IMR-90 (cell line): ENCODE data around the gene SNX6. TPM values are rescaled to one million over a fixed set of nuclear protein-coding genes. Genes with fewer than 3 reads are reported as not detected.

Experiments used
- ATAC-seq: fragments of 200-7000 bp; cut with Tn5 transposase; 2 replicates; pipeline ENCODE4 v1.9.1; 2020; ENCODE audit warnings: low read depth, mild to moderate bottlenecking, moderate library complexity
- BruUV-seq: library from RNA; stranded (reverse); fragments of 400-500 nt; replicated peaks from 2 replicates; lab custom pipeline; 2021; lab: Mats Ljungman, UMichigan
- CTCF ChIA-PET: fragments of 300-600 bp; formaldehyde crosslinking; extraction: SDS; loops from one replicate; lab custom pipeline; 2021; ENCODE audit warnings: antibody characterized with exemption; lab: Yijun Ruan, JAX
- POLR2A ChIA-PET: fragments of 300-600 bp; sonication (Branson Sonifier 250); formaldehyde crosslinking; loops from one replicate; lab custom pipeline; 2022; ENCODE audit warnings: antibody characterized with exemption; ENCODE audit not compliant: unreplicated experiment; lab: Charles Lee
- DNase-seq: peaks from one replicate; pipeline ENCODE4 v3.0.0; 2013
- H2AFZ ChIP-seq: replicated peaks from 2 replicates; pipeline ENCODE3; 2013; ENCODE audit warnings: low read length, mild to moderate bottlenecking; ENCODE audit not compliant: poor library complexity
- H2AK5ac ChIP-seq: 2 replicates; pipeline ENCODE4 v1.6.1; 2013; ENCODE audit warnings: low read depth, low read length, inconsistent platforms
- H2AK9ac ChIP-seq: replicated peaks from 2 replicates; pipeline ENCODE3; 2013; ENCODE audit warnings: mild to moderate bottlenecking, low read depth, low read length, moderate library complexity; ENCODE audit not compliant: poor library complexity
- H2BK120ac ChIP-seq: 2 replicates; pipeline ENCODE4 v1.6.1; 2013; ENCODE audit warnings: low read depth, low read length, inconsistent platforms
- H2BK15ac ChIP-seq: 3 replicates; pipeline ENCODE4 v1.6.1; 2013; ENCODE audit warnings: low read depth, low read length, inconsistent platforms
- H2BK20ac ChIP-seq: 2 replicates; pipeline ENCODE4 v1.6.1; 2013; ENCODE audit warnings: low read depth, mild to moderate bottlenecking, inconsistent platforms, low read length, moderate library complexity
- H2BK5ac ChIP-seq: 2 replicates; pipeline ENCODE4 v1.6.1; 2013; ENCODE audit warnings: mild to moderate bottlenecking, low read depth, low read length, inconsistent platforms; ENCODE audit not compliant: poor library complexity, severe bottlenecking
- H3K14ac ChIP-seq: replicated peaks from 2 replicates; pipeline ENCODE4 v1.6.1; 2013; ENCODE audit warnings: low read depth, low read length, inconsistent platforms
- H3K18ac ChIP-seq: 2 replicates; pipeline ENCODE4 v1.6.1; 2013; ENCODE audit warnings: low read depth, low read length, control low read depth
- H3K23ac ChIP-seq: 2 replicates; pipeline ENCODE4 v1.6.1; 2013; ENCODE audit warnings: low read depth, low read length, inconsistent platforms
- H3K27ac ChIP-seq: 2 replicates; pipeline ENCODE4 v1.5.1; 2013; ENCODE audit warnings: mild to moderate bottlenecking, control low read depth, low read length; ENCODE audit not compliant: insufficient read depth
- H3K27me3 ChIP-seq: 2 replicates; pipeline ENCODE4 v1.6.1; 2013; ENCODE audit warnings: low read length; ENCODE audit not compliant: control insufficient read depth, insufficient read depth
- H3K36me3 ChIP-seq: 2 replicates; pipeline ENCODE4 v1.6.1; 2013; ENCODE audit warnings: low read length, mixed read lengths; ENCODE audit not compliant: control insufficient read depth, insufficient read depth
- H3K4ac ChIP-seq: 2 replicates; pipeline ENCODE4 v1.6.1; 2013; ENCODE audit warnings: low read depth, low read length, inconsistent platforms
- H3K4me1 ChIP-seq: 2 replicates; pipeline ENCODE4 v1.6.1; 2013; ENCODE audit warnings: low read length, mixed read lengths; ENCODE audit not compliant: control insufficient read depth, insufficient read depth
- H3K4me2 ChIP-seq: 2 replicates; pipeline ENCODE4 v1.6.1; 2013; ENCODE audit warnings: low read depth, mild to moderate bottlenecking, control low read depth, low read length, moderate library complexity
- H3K4me3 ChIP-seq: 2 replicates; pipeline ENCODE4 v1.5.1; 2013; ENCODE audit warnings: low read depth, mild to moderate bottlenecking, control low read depth, low read length, moderate library complexity; ENCODE audit not compliant: insufficient read depth
- H3K56ac ChIP-seq: 2 replicates; pipeline ENCODE4 v1.6.1; 2013; ENCODE audit warnings: low read length, inconsistent platforms; ENCODE audit not compliant: insufficient read depth; ENCODE audit errors: extremely low read depth
- H3K79me1 ChIP-seq, 2 experiments: 2 replicates each; pipeline ENCODE4 v1.6.1; 2013; ENCODE audit warnings: low read length in 2 of 2, inconsistent platforms in 1 of 2, low read depth in 1 of 2
- H3K9ac ChIP-seq: 2 replicates; pipeline ENCODE4 v1.6.1; 2013; ENCODE audit warnings: low read depth, low read length, control low read depth
- H3K9me1 ChIP-seq: 2 replicates; pipeline ENCODE4 v1.6.1; 2013; ENCODE audit warnings: low read length, inconsistent platforms; ENCODE audit not compliant: insufficient read depth
- H3K9me3 ChIP-seq: 2 replicates; pipeline ENCODE4 v1.6.1; 2013; ENCODE audit warnings: low read length; ENCODE audit not compliant: control insufficient read depth, insufficient read depth
- H4K20me1 ChIP-seq: 2 replicates; pipeline ENCODE4 v1.6.1; 2013; ENCODE audit warnings: low read length, inconsistent platforms; ENCODE audit not compliant: insufficient read depth
- H4K5ac ChIP-seq: 2 replicates; pipeline ENCODE4 v1.6.1; 2013; ENCODE audit warnings: mild to moderate bottlenecking, low read depth, low read length, control low read depth
- H4K8ac ChIP-seq, 2 experiments: 2 replicates each; pipeline ENCODE4 v1.6.1; 2013; ENCODE audit warnings: low read depth in 2 of 2, low read length in 2 of 2, control low read depth in 1 of 2, inconsistent platforms in 1 of 2
- H4K91ac ChIP-seq: 2 replicates; pipeline ENCODE4 v1.6.1; 2013; ENCODE audit warnings: low read depth, low read length, inconsistent platforms; ENCODE audit not compliant: insufficient read depth
- BHLHE40 ChIP-seq: fragments of 150-350 bp; IDR thresholded peaks from 2 replicates; pipeline ENCODE4 v1.6.1; 2016; ENCODE audit warnings: mild to moderate bottlenecking, low read depth, low read length
- CEBPB ChIP-seq: IDR thresholded peaks from 2 replicates; pipeline ENCODE4 v1.6.1; 2012; ENCODE audit warnings: low read depth, low read length, improper control_type of control experiment
- FOS ChIP-seq: fragments of 150-350 bp; IDR thresholded peaks from 2 replicates; pipeline ENCODE4 v1.6.1; 2016; ENCODE audit warnings: low read depth, low read length
- MAZ ChIP-seq: IDR thresholded peaks from 2 replicates; pipeline ENCODE4 v1.6.1; 2012; ENCODE audit warnings: low read depth, mild to moderate bottlenecking, low read length, improper control_type of control experiment, moderate library complexity, borderline replicate concordance
- NFE2L2 ChIP-seq: fragments of 150-350 bp; IDR thresholded peaks from 2 replicates; pipeline ENCODE4 v1.6.1; 2016; ENCODE audit warnings: low read depth, mild to moderate bottlenecking, low read length
- POLR2A ChIP-seq: IDR thresholded peaks from 2 replicates; pipeline ENCODE4 v1.6.1; 2012; ENCODE audit warnings: mild to moderate bottlenecking, low read depth, low read length
- RAD21 ChIP-seq: IDR thresholded peaks from 2 replicates; pipeline ENCODE4 v1.6.1; 2012; ENCODE audit warnings: low read length, improper control_type of control experiment
- RCOR1 ChIP-seq: IDR thresholded peaks from 2 replicates; pipeline ENCODE4 v1.6.1; 2012; ENCODE audit warnings: mild to moderate bottlenecking, low read length, improper control_type of control experiment; ENCODE audit not compliant: insufficient replicate concordance
- RFX5 ChIP-seq: IDR thresholded peaks from 2 replicates; pipeline ENCODE4 v1.8.0; 2012; ENCODE audit warnings: low read depth, mild to moderate bottlenecking, low read length, moderate library complexity
- WGBS, 2 experiments: methylation state at CpG; one replicate each; pipeline versions ENCODE4 v1.1.5 to v1.1.7; 2013; ENCODE audit warnings: missing lambda C conversion rate in 2 of 2; ENCODE audit not compliant: insufficient read length in 1 of 2; ENCODE audit errors: extremely low coverage in 2 of 2; 5-methylcytosine and 5-hydroxymethylcytosine counted together
- dilution Hi-C: fragments of 300-500 bp; cut with HindIII; formaldehyde crosslinking; loops from one replicate; pipeline ENCODE4 v1.14.3; 2018; ENCODE audit warnings: low sequenced_read_pairs; ENCODE audit not compliant: unreplicated experiment
- in situ Hi-C: fragments of 300-500 bp; cut with MboI; formaldehyde crosslinking; loops from 3 replicates; pipeline ENCODE4 v1.14.3; 2019; ENCODE audit warnings: low sequenced_read_pairs, inconsistent platforms, mixed read lengths
- intact Hi-C: fragments of 100-400 bp; cut with micrococcal nuclease; formaldehyde crosslinking; loops from 2 replicates; pipeline ENCODE4 v1.10.0; 2022
- polyA plus RNA-seq, 3 experiments: library from polyadenylated mRNA; depleted of rRNA; stranded (reverse); fragments of >200 nt; gene quantifications; 2 replicates each; pipeline ENCODE4 v1.2.3, GENCODE V29; 2012; ENCODE audit warnings: low replicate concordance in 1 of 3
- total RNA-seq: library from RNA; depleted of rRNA; stranded (reverse); fragments of >200 nt; gene quantifications from 2 replicates; pipeline ENCODE4 v1.2.3, GENCODE V29; 2012
- TF ChIP-seq, protein P1 (sequence below): fragments of 150-350 bp; IDR thresholded peaks from 2 replicates; pipeline ENCODE4 v1.6.1; 2016; ENCODE audit warnings: low read depth, mild to moderate bottlenecking, low read length, moderate library complexity, borderline replicate concordance

SNX6 gene
- total and polyA plus RNA-seq, 2 of the 4 experiments (the other 2 are of a cell fraction), result 116 to 127 TPM

- no peak overlapping the region for H2AFZ ChIP-seq
- H3K27me3 ChIP-seq, result no peaks in the 10 kb centered on the region
- no peak overlapping the region for H4K91ac ChIP-seq
- H2BK20ac ChIP-seq, result no peak overlapping the region
- H3K4ac ChIP-seq, result no peak overlapping the region
- ChIA-PET CTCF (interaction anchor here (0.7 kb wide), 1 partner anchor 13 kb away, joined by 3 read pairs; no protein-coding TSS in a partner anchor), POLR2A (no interaction called here)
- ATAC-seq (no peak), DNase-seq (no peak)
- 100% methylated on average over 1 of the region's 5 CpGs; no CpG with 5 or more reads in 1 of the 2 experiments for WGBS, 2 experiments
- in situ Hi-C loops (no loop called here), dilution Hi-C loops (no loop called here), intact Hi-C loops (no loop called here)
- H2AK5ac ChIP-seq, result no peak overlapping the region
- no peak overlapping the region for H3K14ac ChIP-seq
- H3K36me3 ChIP-seq, result peaks cover 50% of the 10 kb centered on the region
- H3K27ac ChIP-seq, result no peak overlapping the region
- H2BK15ac ChIP-seq, result no peak overlapping the region
- no peak overlapping the region for H4K8ac ChIP-seq
- H3K4me2 ChIP-seq, result no peak overlapping the region
- H4K20me1 ChIP-seq, result no peaks in the 10 kb centered on the region
- no peak overlapping the region for H3K4me3 ChIP-seq
- no peaks in the 10 kb centered on the region for H3K4me1 ChIP-seq
- no peak overlapping the region for H3K56ac ChIP-seq
- H3K9ac ChIP-seq, result no peak overlapping the region
- H3K9me3 ChIP-seq, result no peaks in the 10 kb centered on the region
- TF ChIP-seq NFE2L2, result no peak
- no peak for TF ChIP-seq MAZ
- TF ChIP-seq RCOR1, result no peak
- no peak for TF ChIP-seq BHLHE40
- TF ChIP-seq RFX5, result no peak
- no peak for TF ChIP-seq FOS
- TF ChIP-seq, protein P1, sequence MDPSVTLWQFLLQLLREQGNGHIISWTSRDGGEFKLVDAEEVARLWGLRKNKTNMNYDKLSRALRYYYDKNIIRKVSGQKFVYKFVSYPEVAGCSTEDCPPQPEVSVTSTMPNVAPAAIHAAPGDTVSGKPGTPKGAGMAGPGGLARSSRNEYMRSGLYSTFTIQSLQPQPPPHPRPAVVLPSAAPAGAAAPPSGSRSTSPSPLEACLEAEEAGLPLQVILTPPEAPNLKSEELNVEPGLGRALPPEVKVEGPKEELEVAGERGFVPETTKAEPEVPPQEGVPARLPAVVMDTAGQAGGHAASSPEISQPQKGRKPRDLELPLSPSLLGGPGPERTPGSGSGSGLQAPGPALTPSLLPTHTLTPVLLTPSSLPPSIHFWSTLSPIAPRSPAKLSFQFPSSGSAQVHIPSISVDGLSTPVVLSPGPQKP, result no peak
- no peak for TF ChIP-seq POLR2A
- no peak for TF ChIP-seq CEBPB
- no peak for TF ChIP-seq RAD21
- no peak overlapping the region for H3K23ac ChIP-seq
- BruUV-seq, result no TSS peak
- no peaks in the 10 kb centered on the region for H3K9me1 ChIP-seq
- H3K79me1 ChIP-seq, result peaks cover 3 to 34% of the 10 kb centered on the region in 2 experiments
- no peak overlapping the region for H4K5ac ChIP-seq
- H2AK9ac ChIP-seq, result no peak overlapping the region
- H2BK5ac ChIP-seq, result no peak overlapping the region
- H3K18ac ChIP-seq, result no peak overlapping the region
- no peak overlapping the region for H2BK120ac ChIP-seq
Measured at GRCh38 chr14:34580381-34580780, 49.6 kb downstream of the SNX6 start.
